ENCODE results near the gene TMEM192. TPM values are rescaled to one million over a fixed set of nuclear protein-coding genes. Genes with fewer than 3 reads are reported as not detected.

The TMEM192 gene
- total and polyA plus RNA-seq, 2 of the 8 experiments (the other 6 are each of a cell fraction or from before 2014, with no cell fraction given), result 7.3 to 10.9 TPM

- ChIA-PET POLR2A (ENCODE audit: partially characterized antibody) (no interaction called here), CTCF (ENCODE audit: partially characterized antibody) (no interaction called here)
- no peaks in the 10 kb centered on the region for H4K20me1 ChIP-seq (replicated peaks in 1 of 2; ENCODE audit: control insufficient read depth in 1 of 2, insufficient read depth in 2 of 2, low read length in 2 of 2)
- H3K56ac ChIP-seq (replicated peaks; ENCODE audit: insufficient read length, low read depth, low read length), result no peak overlapping the region
- H4K8ac ChIP-seq (ENCODE audit: extremely low read depth, insufficient read depth, low read length), result no peak overlapping the region
- no peak overlapping the region for H3K4me2 ChIP-seq (ENCODE audit: insufficient read depth in 1 of 2, low read depth in 2 of 2, low read length in 2 of 2)
- H3K9ac ChIP-seq (replicated peaks in 1 of 4; ENCODE audit: extremely low read depth in 1 of 4, low read depth in 3 of 4, low read length in 3 of 4), result no peak overlapping the region
- H3K36me3 ChIP-seq (ENCODE audit: control insufficient read depth in 2 of 4, insufficient read depth in 4 of 4, low read length in 3 of 4), result no peaks in the 10 kb centered on the region
- no peaks in the 10 kb centered on the region for H3K4me1 ChIP-seq (replicated peaks in 1 of 4; ENCODE audit: control insufficient read depth in 3 of 4, insufficient read depth in 4 of 4, low read length in 3 of 4)
- H3K4me3 ChIP-seq (ENCODE audit: extremely low read depth in 1 of 4, insufficient read depth in 2 of 4, low read depth in 3 of 4, low read length in 4 of 4), result no peak overlapping the region
- H4K5ac ChIP-seq (ENCODE audit: insufficient read length, low read depth, low read length), result no peak overlapping the region
- H2AFZ ChIP-seq (ENCODE audit: low read length), result no peak overlapping the region
- no peak overlapping the region for H2BK20ac ChIP-seq (ENCODE audit: low read length)
- H4K91ac ChIP-seq (replicated peaks; ENCODE audit: insufficient read length, low read length), result no peak overlapping the region
- H3K4ac ChIP-seq (replicated peaks; ENCODE audit: insufficient read length, low read depth, low read length), result no peak overlapping the region
- no peak overlapping the region for H3K18ac ChIP-seq (ENCODE audit: extremely low read depth, low read length)
- no peak overlapping the region for H3K14ac ChIP-seq (ENCODE audit: insufficient read length)
- no peaks in the 10 kb centered on the region for H3K79me2 ChIP-seq (ENCODE audit: control insufficient read depth in 1 of 2, insufficient read depth in 2 of 2, low read length in 2 of 2)
- no peak overlapping the region for H3K23ac ChIP-seq (ENCODE audit: insufficient read length)
- no peaks in the 10 kb centered on the region for H3K27me3 ChIP-seq (replicated peaks in 1 of 4; ENCODE audit: control insufficient read depth in 3 of 4, extremely low read depth in 1 of 4, insufficient read depth in 3 of 4, low read length in 3 of 4)
- TF ChIP-seq POLR2AphosphoS5 (IDR thresholded peaks at IDR 0.05; ENCODE audit: low read depth, low read length), result no peak
- no peak for TF ChIP-seq EP300 (IDR thresholded peaks at IDR 0.05; ENCODE audit: borderline replicate concordance in 1 of 2, low read depth in 2 of 2, low read length in 2 of 2)
- TF ChIP-seq SIN3A (conservative IDR thresholded peaks at IDR 0.05 in 1 of 2, IDR thresholded peaks at IDR 0.05 in 1 of 2; ENCODE audit: low read depth in 1 of 2, low read length in 2 of 2), result no peak
- no peak for TF ChIP-seq ATF3 (IDR thresholded peaks at IDR 0.05; ENCODE audit: insufficient read depth, low read depth, low read length)
- no peak for TF ChIP-seq RFX5 (IDR thresholded peaks at IDR 0.05; ENCODE audit: borderline replicate concordance, low read depth, low read length)
- no peak for TF ChIP-seq NANOG (IDR thresholded peaks at IDR 0.05; ENCODE audit: insufficient read depth, low read depth, low read length, poor library complexity, severe bottlenecking)
- no peak for TF ChIP-seq TBP (IDR thresholded peaks at IDR 0.05; ENCODE audit: low read depth, low read length)
- TF ChIP-seq POLR2A (IDR thresholded peaks at IDR 0.05; ENCODE audit: control extremely low read depth in 1 of 2, low read depth in 2 of 2, low read length in 2 of 2), result no peak
- no peak for TF ChIP-seq CHD2 (IDR thresholded peaks at IDR 0.05; ENCODE audit: low read length)
- TF ChIP-seq HDAC2 (IDR thresholded peaks at IDR 0.05; ENCODE audit: borderline replicate concordance in 1 of 2, low read depth in 2 of 2, low read length in 2 of 2), result no peak
- TF ChIP-seq SP4 (IDR thresholded peaks at IDR 0.05; ENCODE audit: low read length), result no peak
- no peak for TF ChIP-seq CTBP2 (IDR thresholded peaks at IDR 0.05; ENCODE audit: borderline replicate concordance, insufficient read depth, insufficient read length, low read length)
- TF ChIP-seq SP2 (IDR thresholded peaks at IDR 0.05; ENCODE audit: low read length), result no peak
- no peak for TF ChIP-seq YY1 (IDR thresholded peaks at IDR 0.05; ENCODE audit: low read depth, low read length)
- H2AK5ac ChIP-seq (ENCODE audit: low read depth, low read length), result no peak overlapping the region
- H3K23me2 ChIP-seq (ENCODE audit: low read depth, low read length), result no peaks in the 10 kb centered on the region
- no peak overlapping the region for H3K27ac ChIP-seq (ENCODE audit: low read depth, low read length)
- H2BK12ac ChIP-seq (ENCODE audit: low read depth, low read length), result no peak overlapping the region
- no peaks in the 10 kb centered on the region for H3K9me3 ChIP-seq (ENCODE audit: insufficient read depth in 2 of 2, low read depth in 1 of 2, low read length in 1 of 2)
- FAIRE-seq (no peak), DNase-seq (ENCODE audit: low read depth in 1 of 2, low spot score in 2 of 2) (no peak)
- no peak overlapping the region for H2BK5ac ChIP-seq (ENCODE audit: low read depth, low read length)
- no peak overlapping the region for H2BK120ac ChIP-seq (replicated peaks; ENCODE audit: low read depth, low read length)
- no peak overlapping the region for H2BK15ac ChIP-seq (ENCODE audit: low read length)
- no peaks in the 10 kb centered on the region for H3K79me1 ChIP-seq (ENCODE audit: low read depth, low read length)
These were observed 41.8 kb upstream of the TMEM192 start for GRCh38 chr4:165154482-165154881.

All from H1 (cell line).